ENCODE measurements around the gene STAG3.
"Not testable (repeated sequence)": the region's sequence is repeated elsewhere in the genome, so short reads cannot be mapped to it uniquely, and the experiment has no call there.

STAG3 gene, protein sequence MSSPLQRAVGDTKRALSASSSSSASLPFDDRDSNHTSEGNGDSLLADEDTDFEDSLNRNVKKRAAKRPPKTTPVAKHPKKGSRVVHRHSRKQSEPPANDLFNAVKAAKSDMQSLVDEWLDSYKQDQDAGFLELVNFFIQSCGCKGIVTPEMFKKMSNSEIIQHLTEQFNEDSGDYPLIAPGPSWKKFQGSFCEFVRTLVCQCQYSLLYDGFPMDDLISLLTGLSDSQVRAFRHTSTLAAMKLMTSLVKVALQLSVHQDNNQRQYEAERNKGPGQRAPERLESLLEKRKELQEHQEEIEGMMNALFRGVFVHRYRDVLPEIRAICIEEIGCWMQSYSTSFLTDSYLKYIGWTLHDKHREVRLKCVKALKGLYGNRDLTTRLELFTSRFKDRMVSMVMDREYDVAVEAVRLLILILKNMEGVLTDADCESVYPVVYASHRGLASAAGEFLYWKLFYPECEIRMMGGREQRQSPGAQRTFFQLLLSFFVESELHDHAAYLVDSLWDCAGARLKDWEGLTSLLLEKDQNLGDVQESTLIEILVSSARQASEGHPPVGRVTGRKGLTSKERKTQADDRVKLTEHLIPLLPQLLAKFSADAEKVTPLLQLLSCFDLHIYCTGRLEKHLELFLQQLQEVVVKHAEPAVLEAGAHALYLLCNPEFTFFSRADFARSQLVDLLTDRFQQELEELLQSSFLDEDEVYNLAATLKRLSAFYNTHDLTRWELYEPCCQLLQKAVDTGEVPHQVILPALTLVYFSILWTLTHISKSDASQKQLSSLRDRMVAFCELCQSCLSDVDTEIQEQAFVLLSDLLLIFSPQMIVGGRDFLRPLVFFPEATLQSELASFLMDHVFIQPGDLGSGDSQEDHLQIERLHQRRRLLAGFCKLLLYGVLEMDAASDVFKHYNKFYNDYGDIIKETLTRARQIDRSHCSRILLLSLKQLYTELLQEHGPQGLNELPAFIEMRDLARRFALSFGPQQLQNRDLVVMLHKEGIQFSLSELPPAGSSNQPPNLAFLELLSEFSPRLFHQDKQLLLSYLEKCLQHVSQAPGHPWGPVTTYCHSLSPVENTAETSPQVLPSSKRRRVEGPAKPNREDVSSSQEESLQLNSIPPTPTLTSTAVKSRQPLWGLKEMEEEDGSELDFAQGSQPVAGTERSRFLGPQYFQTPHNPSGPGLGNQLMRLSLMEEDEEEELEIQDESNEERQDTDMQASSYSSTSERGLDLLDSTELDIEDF

GRCh38 chr7:100177045-100178001 lies at the start of gene STAG3, which contains the start of gene GPC2:
STAG3 (plus strand) TSS chr7:100177918; CDS start chr7:100180557, 2,639 bp downstream.
GPC2 (minus strand) TSS chr7:100177381; CDS start chr7:100177199, 182 bp downstream.
- DNase-seq: peak; percentile 94

DNA sequence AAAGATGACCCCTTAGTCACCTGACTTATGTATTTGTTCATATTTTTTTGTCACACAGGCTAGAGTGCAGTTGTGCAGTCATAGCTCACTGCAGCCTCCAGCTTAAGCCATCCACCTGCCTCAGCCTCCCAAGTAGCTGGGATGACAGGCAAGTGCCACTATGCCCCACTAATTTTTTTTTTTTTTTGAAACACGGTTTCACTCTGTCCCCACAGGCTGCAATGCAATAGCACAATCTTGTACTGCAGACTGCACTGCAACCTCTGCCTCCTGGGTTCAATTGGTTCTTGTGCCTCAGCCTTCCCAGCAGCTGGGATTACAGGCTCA lies 49.1 kb upstream of the STAG3 start:
- no peak for DNase-seq

DNA sequence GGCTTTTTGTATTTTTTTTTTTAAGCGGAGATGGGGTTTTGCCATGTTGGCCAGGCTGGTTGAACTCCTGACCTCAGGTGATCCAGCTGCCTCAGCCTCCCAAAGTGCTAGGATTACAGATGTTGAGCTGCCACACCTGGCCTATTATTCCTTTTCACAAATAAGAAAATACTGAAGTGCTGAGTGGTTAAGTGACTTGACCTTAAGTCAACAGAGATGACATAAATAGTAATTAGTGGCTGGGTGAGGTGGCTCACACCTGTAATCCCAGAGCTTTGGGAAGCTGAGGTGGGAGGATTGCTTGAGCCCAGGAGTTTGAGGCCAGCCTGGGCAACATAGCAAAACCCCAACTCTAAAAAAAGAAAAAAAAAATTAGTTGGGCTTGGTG lies 47.5 kb upstream of the STAG3 start:
- DNase-seq: not testable (repeated sequence)

GRCh38 chr7:100130608-100131453 lies 46.9 kb upstream of the STAG3 start:
- DNase-seq: peak; percentile 18

GRCh38 chr7:100132126-100132525 lies 45.6 kb upstream of the STAG3 start:
- DNase-seq: no peak

- DNase-seq: peak; percentile 62
Observed at GRCh38 chr7:100132697-100133151, 45.0 kb upstream of the STAG3 start.

DNA sequence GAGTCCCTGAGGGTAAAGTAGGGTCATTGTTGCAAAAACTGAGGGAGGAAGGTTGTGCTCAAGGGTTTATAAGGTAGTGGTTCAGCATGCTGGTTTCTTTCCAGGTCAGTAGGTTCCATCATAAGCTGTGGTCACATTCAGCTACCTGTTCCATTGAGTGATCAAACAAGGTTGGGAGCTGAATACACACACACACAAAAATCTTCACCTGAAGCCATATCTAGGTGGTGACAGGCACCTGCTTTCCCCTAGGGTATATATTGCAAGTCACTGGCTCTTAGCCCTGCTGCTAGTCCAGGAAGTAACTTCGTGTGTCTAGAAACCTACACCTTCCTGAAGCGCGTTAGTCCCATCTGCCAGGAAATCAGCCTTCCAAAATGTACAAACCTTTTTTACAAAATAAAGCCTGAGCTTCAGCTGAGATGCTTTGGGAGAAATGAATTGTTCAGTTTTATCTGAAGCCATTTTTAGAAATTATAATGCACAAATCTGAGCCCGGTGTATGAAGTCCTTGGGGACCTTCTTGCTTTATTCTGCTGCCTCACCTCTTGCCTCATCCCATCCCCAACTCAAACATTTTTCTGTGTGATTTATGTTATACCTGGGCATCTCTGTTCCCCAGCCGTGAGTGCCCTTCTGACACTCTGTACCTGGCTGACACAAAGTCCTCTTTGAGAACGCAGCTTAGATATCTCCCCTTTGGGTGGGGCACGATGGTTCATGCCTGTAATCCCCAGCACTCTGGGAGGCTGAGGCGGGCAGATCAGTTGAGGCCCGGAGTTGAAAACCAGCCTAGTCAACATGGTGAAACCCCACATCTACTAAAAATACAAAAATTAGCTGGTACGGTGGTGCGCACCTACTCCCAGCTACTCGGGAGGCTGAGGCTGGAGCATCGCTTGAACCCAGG lies 39.6 kb upstream of the STAG3 start:
- DNase-seq: no peak

DNA sequence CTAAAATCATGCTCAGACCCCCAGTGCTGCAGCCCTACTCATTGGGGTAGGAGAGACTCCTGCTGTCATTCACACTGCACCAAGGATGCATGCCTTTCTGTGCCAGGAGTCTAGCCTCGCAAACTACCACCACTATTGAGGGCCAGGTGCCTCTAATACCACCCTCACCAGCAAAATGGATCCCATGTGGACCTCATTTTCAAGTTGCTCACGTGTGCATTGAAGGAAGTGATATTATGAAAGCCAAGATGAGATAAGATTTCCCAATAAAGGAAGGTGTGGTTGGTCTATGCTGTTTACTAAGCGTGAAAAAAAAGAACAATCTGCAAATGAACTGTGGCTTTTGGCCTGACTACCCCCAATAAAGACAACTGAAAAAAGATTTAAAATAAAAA lies 36.2 kb upstream of the STAG3 start:
- no peak for DNase-seq

DNA sequence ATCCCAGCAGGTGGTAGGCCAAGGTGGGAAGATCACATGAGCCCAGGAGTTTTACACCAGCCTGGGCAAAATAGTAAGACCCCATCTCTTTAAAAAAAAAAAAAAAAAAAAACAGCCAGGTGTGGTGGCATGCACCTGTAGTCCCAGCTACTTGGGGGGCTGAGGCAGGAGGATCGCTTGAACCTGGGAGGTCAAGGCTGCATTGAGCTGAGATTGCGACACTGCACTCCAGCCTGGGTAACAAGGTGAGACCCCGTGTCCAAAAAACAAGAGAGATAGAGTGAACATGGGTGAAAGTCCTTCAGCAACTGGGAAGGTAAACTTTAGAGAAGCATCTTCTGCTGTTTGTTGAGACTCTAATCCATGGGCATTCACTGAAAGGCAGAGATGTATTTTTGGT lies 35.3 kb upstream of the STAG3 start:
- no peak for DNase-seq

GRCh38 chr7:100146350-100146749 lies 31.4 kb upstream of the STAG3 start:
- not testable (repeated sequence) for DNase-seq

DNA sequence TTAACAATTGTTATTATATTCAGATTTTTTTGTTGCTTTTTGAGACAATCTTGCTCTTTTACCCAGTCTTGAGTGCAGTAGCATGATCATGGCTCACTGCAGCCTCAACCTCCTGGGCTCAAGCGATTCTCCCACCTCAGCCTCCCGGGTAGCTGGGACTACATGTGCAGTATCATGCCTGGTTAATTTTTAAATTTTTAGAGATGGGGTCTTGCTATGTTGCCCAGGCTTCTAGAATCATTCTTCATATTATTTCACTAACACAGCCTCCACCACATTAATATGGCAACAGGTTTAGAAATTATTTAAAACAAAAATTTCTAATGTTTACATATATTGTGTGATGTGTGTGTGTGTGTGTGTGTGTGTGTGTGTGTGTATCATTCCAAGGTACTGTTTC lies 30.4 kb upstream of the STAG3 start:
- no peak for DNase-seq

DNA sequence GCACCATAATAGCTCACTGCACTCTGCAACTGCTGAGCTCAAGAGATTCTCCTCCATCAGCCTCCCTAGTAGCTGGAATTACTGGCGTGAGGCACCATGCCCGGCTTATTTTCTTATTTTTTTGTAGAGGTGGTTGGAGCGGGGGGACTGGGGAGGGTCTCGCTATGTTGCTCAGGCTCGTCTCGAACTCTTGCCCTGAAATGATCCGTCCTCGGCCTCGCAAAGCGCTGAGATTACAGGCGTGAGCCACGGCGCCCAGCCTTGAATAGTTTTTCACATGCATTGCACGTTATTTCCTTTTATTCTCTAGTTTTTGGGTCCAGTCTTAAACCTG lies 29.5 kb upstream of the STAG3 start:
- DNase-seq: no peak

- peak; percentile 99 for DNase-seq
Observed at GRCh38 chr7:100148559-100149328, 29.0 kb upstream of the STAG3 start, which contains the start of gene LAMTOR4. LAMTOR4 (plus strand) TSS chr7:100148918; CDS start chr7:100148973, 55 bp downstream.

- no peak for DNase-seq
Observed at GRCh38 chr7:100152404-100152803, 25.3 kb upstream of the STAG3 start.

GRCh38 chr7:100152937-100153666 lies 24.6 kb upstream of the STAG3 start:
- DNase-seq: no peak

- DNase-seq: no peak
Observed at GRCh38 chr7:100153708-100154535, 23.8 kb upstream of the STAG3 start.

All from DMS 273 treated with DMSO at 0.1 percent for 48 hours (cell line).